ENCODE results near the gene GAS7. TPM values are rescaled to one million over a fixed set of nuclear protein-coding genes. Genes with fewer than 3 reads are reported as not detected.
A peak's percentile ranks its signal among the peaks of the same experiment; 100 is the strongest.

GAS7 gene
- total RNA-seq, 6 experiments from 2014 or later, result 1.6 to 7.1 (median 2.7) TPM

DNA sequence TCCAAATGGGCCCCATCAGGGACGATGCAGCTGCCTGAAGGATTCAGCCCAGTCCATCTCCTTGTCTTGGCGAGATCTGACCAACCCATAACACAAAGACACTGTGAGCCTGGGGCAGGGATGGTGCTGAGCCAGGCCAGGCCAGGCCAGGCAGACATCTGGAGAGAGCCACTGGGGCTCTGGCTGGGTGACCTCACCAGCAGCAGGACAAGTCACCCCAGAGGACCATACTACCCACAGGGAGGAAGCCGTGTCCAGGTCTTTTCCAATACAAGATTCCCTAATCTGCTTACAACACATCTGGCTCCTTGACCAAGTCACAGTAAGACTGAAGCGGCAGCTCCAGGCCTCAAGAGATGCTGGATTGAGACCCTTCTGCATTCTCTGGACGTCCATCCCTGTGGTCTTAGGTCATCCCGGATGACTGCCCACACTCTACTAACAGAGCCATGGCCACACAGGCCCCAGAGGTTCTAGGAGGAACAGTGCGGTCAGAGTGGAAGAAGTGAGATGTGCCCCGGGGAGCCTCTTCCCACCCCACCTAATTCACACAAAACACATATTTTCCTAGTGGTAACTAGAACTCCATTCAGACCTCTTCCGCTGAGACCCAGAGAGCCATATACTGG, 211.5 kb downstream of the GAS7 start:
- no peaks in the 10 kb centered on the region for H3K36me3 ChIP-seq
- H3K9me3 ChIP-seq, result no peaks in the 10 kb centered on the region
- H3K27ac ChIP-seq, result no peak overlapping the region
- intact Hi-C loops (cut with DNase I), result no loop called here
- WGBS (ENCODE audit: insufficient coverage, low coverage, low lambda C conversion rate, missing lambda C conversion rate), result 60% methylated on average over 3 of the region's 9 CpGs
- ATAC-seq, result no peak
- DNase-seq, result no peak
- no peak for TF ChIP-seq POLR2A (IDR thresholded peaks at IDR 0.05)
- TF ChIP-seq, protein P1, sequence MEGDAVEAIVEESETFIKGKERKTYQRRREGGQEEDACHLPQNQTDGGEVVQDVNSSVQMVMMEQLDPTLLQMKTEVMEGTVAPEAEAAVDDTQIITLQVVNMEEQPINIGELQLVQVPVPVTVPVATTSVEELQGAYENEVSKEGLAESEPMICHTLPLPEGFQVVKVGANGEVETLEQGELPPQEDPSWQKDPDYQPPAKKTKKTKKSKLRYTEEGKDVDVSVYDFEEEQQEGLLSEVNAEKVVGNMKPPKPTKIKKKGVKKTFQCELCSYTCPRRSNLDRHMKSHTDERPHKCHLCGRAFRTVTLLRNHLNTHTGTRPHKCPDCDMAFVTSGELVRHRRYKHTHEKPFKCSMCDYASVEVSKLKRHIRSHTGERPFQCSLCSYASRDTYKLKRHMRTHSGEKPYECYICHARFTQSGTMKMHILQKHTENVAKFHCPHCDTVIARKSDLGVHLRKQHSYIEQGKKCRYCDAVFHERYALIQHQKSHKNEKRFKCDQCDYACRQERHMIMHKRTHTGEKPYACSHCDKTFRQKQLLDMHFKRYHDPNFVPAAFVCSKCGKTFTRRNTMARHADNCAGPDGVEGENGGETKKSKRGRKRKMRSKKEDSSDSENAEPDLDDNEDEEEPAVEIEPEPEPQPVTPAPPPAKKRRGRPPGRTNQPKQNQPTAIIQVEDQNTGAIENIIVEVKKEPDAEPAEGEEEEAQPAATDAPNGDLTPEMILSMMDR (IDR thresholded peaks at IDR 0.05), result no peak
- H3K4me1 ChIP-seq, result no peaks in the 10 kb centered on the region
- H3K4me3 ChIP-seq, result no peak overlapping the region
- no peaks in the 10 kb centered on the region for H3K27me3 ChIP-seq

DNA sequence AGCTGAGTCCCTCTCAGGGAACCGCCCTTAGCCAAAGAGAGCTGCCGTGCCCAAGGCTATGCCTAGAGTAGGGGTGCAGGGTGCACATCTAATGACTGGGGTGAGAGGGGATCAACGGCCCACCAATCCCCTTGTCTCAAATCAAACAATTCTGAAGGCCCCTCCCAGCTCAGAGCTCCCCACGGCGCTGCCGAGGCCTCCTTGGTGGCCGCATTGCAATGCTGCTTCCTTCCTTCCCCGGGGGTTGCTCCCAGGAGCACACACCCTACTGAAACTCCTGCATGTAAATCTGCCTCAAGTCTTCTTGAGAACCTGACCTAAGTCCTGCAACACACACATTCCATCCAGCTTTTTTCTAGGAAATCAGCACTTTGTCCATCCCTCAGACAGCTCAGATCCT, 212.8 kb downstream of the GAS7 start:
- Histone ChIP-seq H3K9me3 (no peaks in the 10 kb centered on the region), H3K27ac (no peak overlapping the region), H3K27me3 (no peaks in the 10 kb centered on the region), H3K4me3 (no peak overlapping the region), H3K36me3 (no peaks in the 10 kb centered on the region), H3K4me1 (no peaks in the 10 kb centered on the region)
- DNase-seq, result no peak
- intact Hi-C loops (cut with DNase I), result no loop called here
- WGBS (ENCODE audit: insufficient coverage, low coverage, low lambda C conversion rate, missing lambda C conversion rate), result 64% methylated on average over 2 of the region's 8 CpGs
- no peak for TF ChIP-seq POLR2A (IDR thresholded peaks at IDR 0.05)
- TF ChIP-seq, protein P1 (IDR thresholded peaks at IDR 0.05), result no peak
- ATAC-seq, result no peak

DNA sequence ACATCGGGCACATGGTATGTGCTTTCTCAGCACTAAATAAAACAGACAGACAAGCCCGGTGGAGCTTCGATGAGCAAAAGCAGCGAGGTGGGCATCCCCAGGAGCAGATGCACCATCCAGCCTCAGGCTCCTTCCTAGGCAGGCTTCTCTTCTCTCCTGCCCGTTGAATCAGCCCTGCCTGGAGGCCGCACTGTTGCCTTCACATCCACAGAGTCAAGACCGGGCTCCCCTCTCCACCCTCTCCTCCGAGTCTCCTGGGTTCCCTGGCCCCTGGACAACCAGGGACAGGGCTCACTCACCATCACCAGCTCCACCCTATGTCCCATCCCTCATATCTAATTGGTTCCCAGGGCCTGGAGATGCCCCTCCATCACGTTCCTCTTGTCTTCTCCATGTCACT, 213.6 kb downstream of the GAS7 start:
- intact Hi-C loops (cut with DNase I), result no loop called here
- H3K4me1 ChIP-seq, result no peaks in the 10 kb centered on the region
- no peaks in the 10 kb centered on the region for H3K9me3 ChIP-seq
- 64% methylated on average over 4 of the region's 9 CpGs for WGBS (ENCODE audit: insufficient coverage, low coverage, low lambda C conversion rate, missing lambda C conversion rate)
- no peak overlapping the region for H3K27ac ChIP-seq
- no peaks in the 10 kb centered on the region for H3K36me3 ChIP-seq
- TF ChIP-seq, protein P1 (IDR thresholded peaks at IDR 0.05), result no peak
- TF ChIP-seq POLR2A (IDR thresholded peaks at IDR 0.05), result no peak
- no peak for DNase-seq
- H3K4me3 ChIP-seq, result no peak overlapping the region
- no peak for ATAC-seq
- H3K27me3 ChIP-seq, result no peaks in the 10 kb centered on the region

DNA sequence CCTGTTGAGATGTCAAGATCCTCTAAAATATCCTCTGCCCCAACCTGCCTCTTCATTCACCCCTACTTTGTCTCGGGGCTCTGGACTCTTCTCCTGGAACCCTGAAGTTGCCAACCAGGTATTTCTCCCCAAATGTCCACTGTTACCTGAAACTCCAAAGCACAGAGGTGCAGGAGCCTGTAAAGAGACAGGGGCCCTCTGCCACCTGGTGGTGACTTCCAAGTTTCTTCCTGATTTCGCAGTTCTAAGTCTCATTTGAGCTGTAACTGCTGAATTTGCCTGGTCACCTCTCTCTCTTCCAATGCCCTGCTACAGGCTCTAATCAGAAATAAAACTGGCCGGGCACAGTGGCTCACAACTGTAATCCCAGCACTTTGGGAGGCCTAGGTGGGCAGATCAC, 216.2 kb downstream of the GAS7 start:
- intact Hi-C loops (cut with DNase I), result no loop called here
- TF ChIP-seq, protein P1 (IDR thresholded peaks at IDR 0.05), result peak in 3 of 4 donors; percentile 18 to 33 (median 24)
- no peak for TF ChIP-seq POLR2A (IDR thresholded peaks at IDR 0.05)
- H3K4me3 ChIP-seq, result no peak overlapping the region
- no peaks in the 10 kb centered on the region for H3K36me3 ChIP-seq
- H3K27ac ChIP-seq, result no peak overlapping the region
- DNase-seq (no peak), ATAC-seq (peak in 1 of 4 donors; percentile 26)
- H3K4me1 ChIP-seq, result no peaks in the 10 kb centered on the region
- no peaks in the 10 kb centered on the region for H3K27me3 ChIP-seq
- no peaks in the 10 kb centered on the region for H3K9me3 ChIP-seq
- 46% methylated on average over 3 of the region's 3 CpGs for WGBS (ENCODE audit: insufficient coverage, low coverage, low lambda C conversion rate, missing lambda C conversion rate)
